DMS 273 (cell line): ENCODE data around the gene STS.

ENCODE experiments used
- DNase-seq: peaks from one replicate; lab custom pipeline; 2025; ENCODE audit not compliant: unreplicated experiment; lab: John Stamatoyannopoulos, UW

STS gene

DNA sequence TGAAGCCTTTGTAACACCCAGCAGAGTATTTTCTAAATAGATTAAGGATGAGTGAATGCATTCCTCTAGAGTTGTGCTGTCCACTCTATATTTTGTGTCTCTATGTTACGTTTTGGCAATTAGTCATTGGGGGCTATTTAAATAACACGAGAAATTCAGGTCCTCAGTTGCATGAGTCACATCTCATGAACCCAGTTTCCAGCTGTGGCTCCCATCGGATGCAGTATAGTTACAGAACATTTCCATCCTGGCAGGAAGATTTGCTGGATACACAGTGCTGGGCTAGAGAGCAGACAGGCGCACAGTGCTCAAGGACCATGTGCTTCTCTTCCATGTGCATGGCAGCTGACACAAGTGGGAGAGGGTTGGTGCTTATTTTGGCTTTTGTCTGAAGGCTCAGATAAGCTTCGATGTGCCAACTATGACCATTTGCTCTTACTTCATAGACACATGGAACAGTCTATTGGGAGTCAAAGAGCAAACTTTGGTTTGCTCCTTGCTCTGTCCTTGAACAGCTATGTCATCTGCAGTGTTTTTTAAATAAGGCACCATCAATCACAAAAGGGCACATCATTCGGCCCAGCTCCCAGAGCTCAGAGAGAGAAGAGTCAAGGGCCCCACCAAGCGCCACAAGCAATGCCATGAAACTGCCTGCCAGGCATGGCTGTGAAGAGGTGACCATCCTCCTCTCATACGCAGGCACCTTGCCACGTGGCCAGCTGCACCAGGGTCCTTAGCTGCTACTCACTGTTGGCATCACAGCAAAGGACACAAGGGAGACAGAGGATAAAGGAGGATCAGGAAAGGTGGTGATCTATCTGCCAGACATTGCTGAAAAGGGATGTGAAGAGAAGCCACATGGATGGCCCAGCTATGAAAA is 8.1 kb upstream of the STS start:
- no peak for DNase-seq

DNA sequence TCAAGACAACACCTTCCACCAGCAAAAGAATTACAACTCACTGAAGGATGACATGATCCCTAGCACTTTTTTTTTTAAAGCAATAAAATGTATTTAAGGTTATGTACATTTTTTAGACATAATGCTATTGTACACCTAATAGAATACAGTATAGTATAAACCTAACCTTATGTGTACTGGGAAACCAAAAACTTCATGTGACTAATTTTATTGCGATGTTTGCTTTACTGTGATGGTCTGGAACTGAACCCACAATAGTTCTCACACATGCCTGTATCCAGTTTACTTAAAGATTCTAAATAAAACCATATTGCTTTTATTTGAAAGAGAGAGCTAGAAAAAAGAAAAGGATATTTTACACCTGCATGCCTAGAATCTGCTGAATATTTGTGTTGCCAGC is 4.4 kb upstream of the STS start:
- DNase-seq: no peak

DNA sequence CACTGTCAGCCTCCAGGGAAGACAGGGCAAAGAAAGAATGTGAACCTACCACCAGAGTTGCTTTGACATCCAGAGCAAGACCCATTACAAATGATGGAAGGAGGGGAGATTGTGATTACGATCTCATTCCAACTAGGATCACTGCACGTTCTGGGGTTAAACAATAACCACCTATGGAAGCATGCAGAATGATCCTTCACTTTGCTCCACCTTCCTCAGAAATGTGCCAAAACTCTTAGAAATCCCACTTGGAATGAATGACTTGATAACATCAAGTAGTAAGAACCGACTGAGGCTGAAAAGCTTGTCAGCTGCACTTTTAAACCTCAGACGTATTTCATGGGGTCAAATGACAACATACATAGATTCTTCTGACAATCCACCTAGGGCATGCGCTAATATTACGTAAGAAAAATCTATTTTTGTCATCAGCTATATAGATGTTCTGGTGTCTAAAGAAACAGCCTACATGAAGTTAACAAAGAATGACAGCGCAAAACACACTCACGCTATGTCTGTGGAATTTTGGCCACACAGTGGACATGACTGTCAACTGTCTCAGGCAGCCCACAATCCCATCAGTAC is 3.5 kb upstream of the STS start:
- DNase-seq: no peak

DNA sequence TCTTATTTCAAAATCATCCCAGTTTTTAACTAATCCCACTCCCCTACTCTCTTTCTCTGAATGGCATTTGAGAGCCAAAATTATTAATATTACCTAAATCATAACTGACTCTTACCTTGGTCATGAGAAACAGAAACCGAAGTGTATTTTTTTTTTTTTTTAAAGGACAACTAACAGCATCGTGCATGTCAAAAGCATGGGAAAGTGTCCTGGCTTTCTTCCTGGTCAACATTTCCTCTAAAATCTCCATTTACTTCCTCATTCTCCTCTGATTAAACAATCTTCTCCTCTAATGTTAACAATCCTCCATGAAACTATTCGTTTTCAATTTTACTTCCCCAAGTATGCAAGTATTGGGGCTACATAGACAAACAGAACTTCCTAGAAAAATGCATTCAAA is 2.1 kb upstream of the STS start:
- no peak for DNase-seq

DNA sequence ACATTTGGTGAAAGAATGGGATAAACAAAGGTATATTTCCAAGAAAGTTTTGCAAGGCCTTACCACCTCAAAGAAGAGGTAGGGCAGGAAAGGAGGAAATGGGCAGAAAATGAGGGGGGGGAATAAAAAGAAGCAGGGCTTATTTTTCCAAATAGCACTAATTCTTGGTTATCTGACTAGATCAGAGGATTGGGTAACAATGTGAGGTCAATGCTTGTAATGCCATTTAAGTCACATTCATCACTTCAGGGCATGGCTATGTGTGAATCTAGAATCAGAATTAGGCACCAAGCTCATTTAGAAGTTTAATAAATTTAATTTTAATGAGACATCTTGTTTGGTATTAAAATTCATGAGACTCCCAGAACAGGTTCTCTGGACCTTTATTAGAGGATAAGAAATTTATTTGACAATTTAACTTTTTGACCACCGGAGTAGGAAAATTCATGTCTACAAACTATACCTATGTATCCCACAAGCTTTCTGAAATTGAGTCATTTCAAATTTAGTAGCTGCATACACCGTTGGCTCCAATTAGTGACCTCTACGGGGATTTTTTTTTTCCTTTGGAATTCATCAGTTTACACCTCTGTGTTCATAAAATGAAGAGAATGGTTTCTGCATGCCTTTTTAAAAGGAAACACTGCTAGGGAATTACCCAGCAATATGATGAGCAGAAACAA is 1.4 kb upstream of the STS start:
- no peak for DNase-seq

DNA sequence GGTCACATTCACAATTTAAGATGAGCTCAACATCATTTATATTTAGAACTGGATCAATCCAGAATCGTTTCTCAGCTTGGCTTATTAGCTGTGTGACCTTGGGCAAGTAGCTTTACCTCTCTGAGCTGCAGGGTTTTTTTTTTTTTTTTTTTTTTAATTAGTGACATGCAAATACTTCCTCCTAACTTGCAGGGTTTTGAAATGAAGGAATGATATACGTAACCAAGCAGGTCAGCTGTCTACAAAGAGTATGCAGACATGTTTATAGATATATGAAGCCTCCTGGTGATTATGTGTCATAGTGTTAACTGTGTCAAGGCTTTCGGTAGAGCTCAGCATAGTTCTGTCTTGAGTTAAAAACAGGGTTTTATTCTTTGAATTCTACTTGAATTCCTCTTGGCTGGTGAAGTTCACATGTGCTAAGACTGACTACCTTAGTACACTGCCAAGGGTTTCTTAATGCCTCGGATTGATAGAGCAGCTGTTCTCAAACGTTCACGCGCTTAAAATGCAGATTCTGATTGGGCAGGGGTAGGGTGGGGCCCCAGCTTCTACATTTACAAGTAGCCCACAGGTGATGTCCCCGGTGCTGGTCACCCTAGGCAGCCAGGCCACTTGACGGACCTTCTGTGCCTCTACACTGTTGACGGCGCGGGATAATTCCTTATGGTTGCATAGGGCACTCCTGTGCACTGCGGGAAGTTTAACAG is 654 bp upstream of the STS start:
- peak; percentile 84 for DNase-seq

DNA sequence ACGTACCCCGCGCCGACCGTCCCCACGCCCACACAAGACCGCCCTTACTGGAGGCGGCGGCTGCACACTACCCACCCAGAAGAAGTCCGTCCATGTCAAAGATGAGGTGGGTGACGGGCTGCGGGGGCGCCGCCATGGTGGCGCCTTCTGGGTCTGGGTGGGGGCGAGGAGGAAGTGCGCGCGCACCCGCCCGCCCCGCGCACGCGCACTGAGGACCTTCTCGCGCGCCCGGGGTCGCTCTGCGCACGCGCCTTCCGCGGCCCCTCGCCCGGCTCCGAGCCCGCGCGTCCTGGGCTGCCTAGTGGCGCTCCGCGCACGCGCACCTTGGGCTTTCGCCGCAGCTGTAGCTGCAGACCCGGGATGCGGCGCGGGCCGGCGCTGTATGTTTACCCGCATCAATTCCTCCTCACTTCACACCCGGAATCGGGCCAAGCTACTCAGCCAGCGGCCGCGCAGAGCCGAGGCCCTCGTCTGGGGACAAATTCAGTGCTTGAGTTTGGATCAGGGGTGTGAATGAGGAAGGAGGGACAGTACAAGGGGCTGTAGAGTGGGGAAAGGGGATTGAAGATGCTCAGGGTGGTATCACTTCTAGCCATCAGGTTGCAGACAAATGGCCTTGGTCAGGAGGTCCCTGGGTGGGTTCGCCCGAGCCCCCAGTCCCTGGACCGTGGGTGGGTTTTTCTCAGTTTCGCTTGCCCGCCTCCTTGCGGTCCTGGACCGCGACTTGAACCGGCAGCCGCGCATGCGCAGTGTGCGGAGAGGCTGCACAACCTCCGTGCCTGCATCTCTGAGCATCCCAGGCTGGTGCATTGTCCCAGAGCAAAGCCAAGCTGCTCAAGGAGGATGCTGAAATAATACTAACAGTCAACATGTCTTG is 704 bp downstream of the STS start, which contains the start of gene PUDP:
Gene PUDP, minus strand, starts transcription at position 176 of the 877 bp plus-strand sequence. Its CDS starts 40 bp downstream, at position 136.
- peak; percentile 99 for DNase-seq

DNA sequence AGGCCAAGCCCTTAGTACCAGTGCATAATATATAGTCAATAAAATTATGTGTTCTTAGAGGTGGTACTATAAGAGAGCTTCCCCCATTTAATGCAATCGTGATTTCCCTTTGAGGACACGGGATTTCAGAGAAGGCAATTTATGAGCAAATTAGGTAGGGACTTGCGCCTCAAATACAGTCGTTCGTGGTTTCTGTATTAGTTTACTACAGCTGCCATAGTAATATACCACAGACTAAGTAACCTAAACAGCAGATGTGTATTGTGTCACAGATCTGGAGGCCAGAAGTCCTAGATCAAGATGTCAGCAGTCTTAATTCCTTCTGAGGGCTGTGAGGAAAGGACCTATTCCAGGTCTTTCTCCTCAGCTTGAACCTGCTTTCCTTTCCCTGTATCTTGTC is 1.9 kb downstream of the STS start:
- DNase-seq: no peak

DNA sequence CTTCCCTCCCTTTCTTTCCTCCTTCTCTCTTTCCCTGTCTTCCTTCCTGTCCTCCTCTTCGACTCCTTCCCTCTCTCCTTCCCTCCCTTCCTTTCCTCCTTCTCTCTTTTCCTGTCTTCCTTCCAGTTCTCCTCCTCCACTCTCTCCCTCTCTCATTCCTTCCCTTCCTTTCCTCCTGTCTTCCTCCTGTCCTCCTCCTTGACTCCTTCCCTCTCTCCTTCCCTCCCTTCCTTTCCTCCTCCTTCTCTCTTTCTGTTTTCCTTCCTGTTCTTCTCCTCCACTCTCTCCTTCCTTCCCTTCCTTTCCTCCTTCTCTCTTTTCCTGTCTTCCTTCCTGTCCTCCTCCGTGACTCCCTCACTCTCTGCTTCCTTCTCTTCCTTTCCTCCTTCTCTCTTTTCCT is 5.7 kb downstream of the STS start:
- no peak for DNase-seq

DNA sequence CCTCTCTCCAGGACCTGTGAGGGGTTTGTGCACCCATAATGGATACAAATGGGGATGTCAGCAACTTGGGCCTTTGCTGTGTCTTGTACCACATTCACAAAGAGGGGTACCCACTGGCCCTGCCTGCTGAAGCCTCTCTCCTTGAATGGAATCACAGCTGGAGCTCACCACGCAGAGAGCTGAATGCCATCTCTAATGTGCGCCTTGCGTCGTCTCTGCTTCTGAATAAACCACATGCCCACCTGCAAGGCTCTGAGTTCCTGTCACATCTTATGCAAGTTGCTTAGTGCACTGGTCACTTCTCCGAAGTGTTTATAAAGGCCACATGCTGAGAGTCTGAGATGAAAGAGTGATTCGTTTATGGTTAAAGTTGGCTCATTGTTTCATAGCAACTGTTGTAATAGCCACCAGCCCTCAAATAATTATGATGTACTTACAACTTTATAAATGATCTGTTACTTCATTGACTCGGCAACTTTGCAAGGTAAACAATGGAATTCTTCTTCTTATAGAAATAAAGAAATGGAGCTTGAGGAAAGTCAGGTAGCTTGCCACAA is 6.6 kb downstream of the STS start:
- DNase-seq: no peak

DNA sequence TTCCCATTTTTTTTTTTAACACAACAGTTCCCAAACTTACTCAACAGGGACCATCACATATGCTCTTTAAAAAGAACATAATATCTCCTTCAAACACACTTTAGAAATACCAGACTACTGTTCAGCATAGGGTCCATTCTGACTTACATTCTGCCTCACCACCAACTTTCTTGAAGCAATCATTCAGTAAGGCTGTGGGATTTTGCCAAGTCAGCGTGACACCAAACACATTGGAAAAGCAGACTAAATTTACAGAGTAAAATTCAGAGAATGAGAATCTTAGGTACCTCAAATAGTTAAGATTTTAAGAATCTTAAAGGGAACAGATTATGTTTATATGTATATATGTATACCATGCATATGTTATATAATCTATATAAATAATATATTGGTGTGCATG is 7.7 kb downstream of the STS start:
- DNase-seq: no peak

DNA sequence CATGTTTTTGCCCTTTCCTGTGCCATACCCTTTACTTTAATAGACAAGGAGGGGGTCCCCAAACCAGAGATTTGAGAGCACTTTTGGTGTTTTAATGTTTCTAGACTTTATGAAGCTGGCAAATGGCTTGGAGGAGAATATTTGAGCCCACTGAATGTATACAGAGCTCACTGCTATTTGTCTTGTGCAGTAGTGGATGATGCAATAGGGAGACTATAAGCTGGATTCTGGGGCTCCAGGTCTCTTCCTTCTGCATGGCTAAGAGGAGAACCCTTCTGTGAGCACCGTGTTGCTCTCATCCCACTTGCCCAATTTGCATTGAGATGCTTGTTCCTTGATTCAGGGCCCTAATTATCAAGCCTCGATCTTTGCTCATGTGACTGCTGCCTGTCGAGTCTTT is 9.4 kb downstream of the STS start:
- no peak for DNase-seq

DNA sequence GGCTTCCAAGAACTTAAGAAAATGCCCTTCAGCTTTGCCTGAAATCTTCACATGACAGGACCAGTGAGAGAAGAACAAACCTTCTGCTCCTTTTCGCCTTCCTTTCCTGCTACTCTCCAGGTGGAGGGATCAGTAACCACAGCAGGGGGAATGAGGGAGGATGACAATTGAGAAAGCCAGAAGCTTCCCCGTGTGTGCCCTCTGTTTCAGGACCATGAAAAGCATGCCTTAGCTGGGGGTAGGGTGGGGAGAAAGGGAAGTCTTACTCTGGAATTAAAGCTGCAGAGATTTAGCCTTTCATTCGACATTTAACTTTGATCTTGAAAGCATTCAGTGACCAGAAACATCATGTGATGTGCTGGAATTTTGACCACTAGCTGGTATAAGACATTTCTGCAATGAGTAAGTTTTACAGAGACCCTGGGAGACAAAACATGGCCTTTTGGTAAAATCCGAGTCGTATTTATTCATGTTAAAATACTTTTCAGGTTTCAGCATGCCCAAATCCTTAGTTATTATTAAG is 11.0 kb downstream of the STS start:
- DNase-seq: no peak

DNA sequence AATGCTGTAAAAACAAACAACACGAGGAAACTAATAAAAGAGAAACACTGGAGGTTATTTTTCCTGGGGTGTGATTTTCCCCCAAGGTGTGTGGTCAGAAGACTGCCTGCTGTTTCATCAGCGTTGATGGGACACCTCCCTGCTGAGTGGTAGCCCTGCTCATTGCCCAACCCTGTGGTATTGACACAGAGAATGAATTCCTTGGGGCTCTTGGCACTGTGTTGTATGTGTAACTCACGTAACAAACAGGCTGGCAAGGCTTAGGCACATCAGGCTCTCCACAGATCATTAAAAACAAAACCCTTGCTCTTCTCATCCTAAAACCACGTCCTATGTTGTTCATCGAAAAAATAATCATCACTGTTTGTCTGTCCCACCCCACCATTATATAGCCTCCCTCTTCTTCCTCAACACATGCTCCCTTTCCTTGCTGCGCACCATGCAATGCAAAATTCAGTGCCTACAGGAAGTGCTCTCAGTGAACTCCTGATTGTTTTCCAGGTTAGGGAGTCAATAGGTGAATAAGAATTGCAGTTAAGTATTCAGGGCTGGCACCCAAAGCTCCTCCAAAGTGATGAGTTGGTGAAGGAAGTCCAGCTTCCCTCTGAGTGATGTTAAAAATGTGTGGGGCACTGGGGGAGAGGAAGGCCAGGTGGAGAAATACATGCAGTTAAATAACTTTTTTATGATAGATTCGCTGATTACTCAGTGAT is 11.8 kb downstream of the STS start:
- DNase-seq: no peak

DNA sequence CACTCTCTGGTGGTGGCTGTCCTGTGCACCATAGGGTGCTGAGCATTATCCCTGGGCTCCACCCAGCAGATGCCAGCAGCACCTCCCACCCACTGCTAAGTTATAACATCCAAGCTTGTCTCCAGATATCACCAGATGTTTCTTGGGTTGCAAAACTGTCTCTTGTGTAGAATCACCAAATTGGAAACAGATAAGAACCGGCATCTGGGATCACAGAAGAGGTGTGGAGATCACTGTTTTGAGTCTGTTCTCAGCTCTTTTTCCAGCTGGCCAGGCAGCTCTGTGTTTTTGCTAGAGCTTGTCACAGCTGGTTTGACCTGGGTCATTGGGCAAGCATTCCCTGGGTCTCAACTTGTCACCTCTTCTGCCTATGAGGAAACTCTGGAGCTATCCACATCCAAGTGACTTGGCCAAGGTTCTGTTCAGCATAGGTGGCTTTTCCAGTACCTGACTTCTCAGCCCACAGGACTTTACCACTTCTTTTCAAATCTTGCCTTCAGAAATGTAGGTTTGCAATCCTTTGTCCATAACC is 15.7 kb downstream of the STS start:
- no peak for DNase-seq

DNA sequence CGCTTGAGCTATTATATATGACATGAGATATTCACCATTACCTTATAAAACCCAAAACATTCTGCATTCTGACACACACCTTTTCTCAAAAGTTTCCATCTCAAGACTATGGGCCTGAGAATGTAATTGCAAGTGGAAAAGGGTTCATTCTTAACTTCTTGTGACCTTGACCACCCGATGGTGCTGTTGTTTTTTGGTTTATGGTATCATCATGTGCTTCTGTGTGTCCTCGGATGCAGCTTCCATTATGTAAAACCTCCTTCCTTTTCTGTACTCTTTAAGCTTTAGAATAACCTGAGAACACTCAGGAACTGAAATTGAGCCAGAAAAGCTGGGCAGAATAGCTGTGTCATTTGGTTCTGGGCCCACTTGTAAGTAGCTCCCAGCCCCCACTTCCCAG is 16.7 kb downstream of the STS start:
- peak; percentile 22 for DNase-seq

DNA sequence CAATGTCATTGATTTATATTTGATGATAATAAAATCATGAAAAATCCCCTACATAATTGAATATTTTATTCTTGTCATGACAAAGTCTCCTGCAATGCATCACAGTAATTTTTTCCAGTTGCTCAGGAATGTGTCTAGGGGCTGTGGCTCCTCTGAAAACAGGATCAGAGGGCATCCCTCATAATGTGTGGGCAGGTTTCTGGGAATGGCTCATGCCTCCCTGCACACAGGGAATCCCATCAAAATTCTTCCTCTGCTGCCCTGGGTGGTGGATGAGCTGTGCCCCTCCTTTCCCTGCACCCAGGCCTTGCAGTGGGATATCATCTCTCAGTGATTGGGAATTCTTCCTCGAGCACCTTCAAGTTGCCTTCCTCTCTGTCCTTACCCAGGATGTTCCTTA is 20.9 kb downstream of the STS start:
- DNase-seq: no peak

DNA sequence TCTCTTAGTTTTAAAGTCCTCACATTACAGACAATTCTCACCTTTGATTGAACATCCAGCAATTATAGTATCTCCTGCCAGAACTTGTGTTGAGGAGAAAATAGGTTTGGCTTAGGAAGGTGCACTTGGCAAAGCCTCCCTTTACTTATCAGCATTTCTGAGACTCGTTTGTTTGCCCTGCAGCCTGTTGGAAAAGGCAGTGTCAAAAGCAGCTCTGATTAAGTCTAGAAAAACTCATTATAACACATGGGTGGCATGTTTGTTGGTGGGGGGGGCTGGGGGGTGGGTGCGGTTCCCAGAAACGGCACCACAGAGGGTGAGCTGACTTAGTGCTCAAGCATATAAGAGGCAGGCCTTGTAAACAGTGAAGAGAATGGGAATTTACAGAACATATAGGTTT is 22.1 kb downstream of the STS start:
- no peak for DNase-seq

DNA sequence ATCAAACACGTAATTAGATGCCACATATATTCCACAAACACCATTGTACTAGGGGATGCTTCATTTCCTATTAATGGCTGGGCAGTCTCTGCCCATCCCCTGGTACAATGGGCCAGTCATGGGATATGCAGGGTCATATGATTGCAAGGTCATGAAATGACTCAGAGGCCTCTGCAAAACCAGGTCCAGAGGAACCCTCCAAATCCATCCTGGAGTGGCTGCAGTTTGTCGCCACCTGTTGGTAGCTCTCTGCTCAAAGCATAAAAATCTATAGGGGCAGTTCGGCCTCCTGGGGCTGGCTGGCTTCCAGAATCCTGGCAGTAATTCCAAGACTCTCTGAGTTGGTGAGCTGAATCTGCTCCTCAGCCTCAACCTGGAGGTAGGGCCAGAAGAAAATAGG is 23.4 kb downstream of the STS start:
- peak; percentile 45 for DNase-seq
